NCI-H2029 (cell line): ENCODE results near the gene CHST3.

Source experiments
- DNase-seq: peaks from one replicate; lab custom pipeline; 2025; lab: John Stamatoyannopoulos, UW

Gene CHST3

GRCh38 chr10:72011468-72011867 is 47.3 kb downstream of the CHST3 start:
- DNase-seq = no peak

GRCh38 chr10:72011976-72012512 is 47.8 kb downstream of the CHST3 start:
- no peak for DNase-seq

GRCh38 chr10:72012796-72013195 is 48.6 kb downstream of the CHST3 start:
- no peak for DNase-seq

GRCh38 chr10:72013202-72013945 is 49.2 kb downstream of the CHST3 start:
- DNase-seq = no peak

- no peak for DNase-seq
Observed at GRCh38 chr10:72014197-72014596, 50.0 kb downstream of the CHST3 start.

GRCh38 chr10:72014785-72015480 is 50.7 kb downstream of the CHST3 start:
- no peak for DNase-seq

- no peak for DNase-seq
Observed at GRCh38 chr10:72015841-72016240, 51.6 kb downstream of the CHST3 start.

GRCh38 chr10:72016608-72017300 is 52.6 kb downstream of the CHST3 start:
- no peak for DNase-seq

GRCh38 chr10:72019085-72019876 is 55.1 kb downstream of the CHST3 start:
- no peak for DNase-seq

- no peak for DNase-seq
Observed at GRCh38 chr10:72020914-72021809, 57.0 kb downstream of the CHST3 start.

GRCh38 chr10:72022228-72022627 is 58.0 kb downstream of the CHST3 start:
- DNase-seq = no peak

GRCh38 chr10:72024596-72024995 is 60.4 kb downstream of the CHST3 start:
- DNase-seq = no peak

GRCh38 chr10:72025400-72025799 is 61.2 kb downstream of the CHST3 start:
- no peak for DNase-seq

- DNase-seq = no peak
Observed at GRCh38 chr10:72025832-72026231, 61.6 kb downstream of the CHST3 start.

- DNase-seq = no peak
Observed at GRCh38 chr10:72026278-72027111, 62.3 kb downstream of the CHST3 start.

- no peak for DNase-seq
Observed at GRCh38 chr10:72027498-72027897, 63.3 kb downstream of the CHST3 start.

- DNase-seq = no peak
Observed at GRCh38 chr10:72029414-72029813, 65.2 kb downstream of the CHST3 start.

GRCh38 chr10:72030762-72031543 is 66.8 kb downstream of the CHST3 start:
- no peak for DNase-seq

GRCh38 chr10:72031706-72032105 is 67.5 kb downstream of the CHST3 start:
- DNase-seq = no peak
